Measurements from ENCODE around the gene SENP8.
"Not testable (repeated sequence)": the region's sequence is repeated elsewhere in the genome, so short reads cannot be mapped to it uniquely, and the experiment has no call there.

The SENP8 gene

GRCh38 chr15:72118017-72118978 is at the start of gene SENP8, which contains the start of gene MYO9A:
Gene SENP8, plus strand, starts transcription at chr15:72118403. Its CDS starts 21,221 bp downstream, at chr15:72139624.
Gene MYO9A, minus strand, starts transcription at chr15:72118150. Its CDS starts 71,587 bp downstream, at chr15:72046563.
- peak; percentile 87 for DNase-seq

GRCh38 chr15:72068856-72069255 is 49.3 kb upstream of the SENP8 start:
- no peak for DNase-seq

DNA sequence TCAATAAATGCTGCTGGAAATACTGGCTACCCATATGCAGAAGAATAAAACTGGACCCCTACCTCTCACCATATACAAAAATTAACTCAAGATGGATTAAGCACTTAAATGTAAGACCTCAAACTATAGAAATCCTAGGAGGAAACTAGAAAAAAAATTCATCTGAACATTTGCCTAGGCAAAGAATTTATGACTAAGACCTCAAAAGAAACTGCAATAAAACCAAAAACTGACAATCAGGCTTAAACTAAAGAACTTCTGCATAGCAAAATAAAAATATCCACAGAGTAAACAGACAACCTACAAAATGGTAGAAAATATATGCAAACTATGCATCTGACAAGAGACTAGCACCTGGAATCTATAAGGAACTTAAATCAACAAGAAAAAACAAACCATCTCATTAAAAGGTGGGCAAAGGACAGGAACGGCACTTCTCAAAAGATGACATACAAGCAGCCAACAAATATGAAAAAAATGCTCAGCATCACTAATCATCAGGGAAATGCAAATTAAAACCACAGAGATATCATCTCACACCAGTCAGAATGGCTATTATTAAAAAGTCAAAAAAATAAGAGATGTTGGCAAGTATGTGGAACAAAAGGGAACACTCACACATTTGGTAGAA is 47.3 kb upstream of the SENP8 start:
- no peak for DNase-seq

DNA sequence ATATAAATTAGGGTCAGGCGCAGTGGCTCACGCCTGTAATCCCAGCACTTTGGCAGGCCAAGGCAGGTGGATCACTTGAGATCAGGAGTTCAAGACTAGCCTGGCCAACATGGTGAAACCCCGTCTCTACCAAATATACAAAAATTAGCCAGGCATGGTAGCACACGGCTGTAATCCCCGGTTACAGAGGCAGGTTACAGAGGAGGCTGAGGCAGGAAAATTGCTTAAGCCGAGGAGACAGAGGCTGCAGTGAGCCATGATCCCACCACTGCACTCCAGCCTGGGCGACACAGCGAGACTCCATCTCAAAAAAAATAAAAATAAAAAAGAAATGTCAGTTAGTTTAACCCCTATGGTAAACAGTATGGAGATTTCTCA is 46.8 kb upstream of the SENP8 start:
- not testable (repeated sequence) for DNase-seq

DNA sequence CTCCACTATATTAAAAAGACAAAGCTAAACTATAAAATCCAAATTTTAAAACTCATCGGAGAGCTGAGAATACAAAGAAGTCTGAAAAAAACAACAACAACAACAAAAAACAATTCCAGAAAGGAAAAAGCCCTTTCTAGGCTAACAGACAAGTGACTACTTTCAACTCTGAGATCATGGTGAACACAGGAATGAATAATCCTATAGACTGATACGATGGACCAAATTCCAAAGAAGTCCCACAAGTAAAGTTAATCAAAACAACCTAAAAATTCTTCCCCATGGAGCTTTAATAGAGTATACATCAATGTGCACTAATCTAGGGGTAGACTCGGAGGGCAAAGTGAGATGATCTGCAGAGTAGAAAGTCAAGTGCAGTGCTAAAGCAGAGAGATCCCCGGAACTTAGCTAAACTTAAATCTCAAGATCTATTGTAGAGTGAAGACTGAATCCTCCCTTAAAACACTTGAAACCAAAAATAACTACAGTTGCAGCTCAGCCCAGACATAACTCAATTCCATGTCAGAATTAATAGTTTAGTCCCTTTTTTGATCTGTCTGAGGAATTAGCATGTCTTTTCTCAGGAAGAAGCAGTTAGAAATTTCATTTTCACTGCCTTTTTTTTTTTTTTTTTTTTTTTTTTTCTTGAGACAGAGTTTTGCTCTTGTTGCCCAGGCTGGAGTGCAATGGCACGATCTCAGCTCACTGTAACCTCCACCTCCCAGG is 43.7 kb upstream of the SENP8 start:
- DNase-seq = no peak

- no peak for DNase-seq
Observed at GRCh38 chr15:72077950-72078349, 40.3 kb upstream of the SENP8 start.

DNA sequence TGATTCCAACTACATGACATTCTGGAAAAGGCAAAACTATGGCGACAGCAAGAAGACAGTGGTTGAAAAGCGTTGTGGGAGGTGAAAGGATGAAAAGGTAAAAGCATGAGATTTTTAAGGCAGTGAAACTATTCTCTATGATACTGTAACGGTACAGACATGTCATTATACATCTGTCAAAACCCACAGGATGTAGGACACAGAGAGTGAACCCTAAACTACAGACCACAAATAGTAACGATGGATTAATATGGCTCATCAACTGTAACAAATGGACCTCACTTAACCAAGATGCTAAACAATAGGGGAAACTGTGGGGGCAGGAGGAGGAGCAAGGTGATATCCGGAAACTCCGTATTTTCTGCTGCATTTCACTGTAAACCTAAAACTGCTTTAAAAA is 39.3 kb upstream of the SENP8 start:
- no peak for DNase-seq

- DNase-seq = no peak
Observed at GRCh38 chr15:72082176-72082575, 36.0 kb upstream of the SENP8 start.

DNA sequence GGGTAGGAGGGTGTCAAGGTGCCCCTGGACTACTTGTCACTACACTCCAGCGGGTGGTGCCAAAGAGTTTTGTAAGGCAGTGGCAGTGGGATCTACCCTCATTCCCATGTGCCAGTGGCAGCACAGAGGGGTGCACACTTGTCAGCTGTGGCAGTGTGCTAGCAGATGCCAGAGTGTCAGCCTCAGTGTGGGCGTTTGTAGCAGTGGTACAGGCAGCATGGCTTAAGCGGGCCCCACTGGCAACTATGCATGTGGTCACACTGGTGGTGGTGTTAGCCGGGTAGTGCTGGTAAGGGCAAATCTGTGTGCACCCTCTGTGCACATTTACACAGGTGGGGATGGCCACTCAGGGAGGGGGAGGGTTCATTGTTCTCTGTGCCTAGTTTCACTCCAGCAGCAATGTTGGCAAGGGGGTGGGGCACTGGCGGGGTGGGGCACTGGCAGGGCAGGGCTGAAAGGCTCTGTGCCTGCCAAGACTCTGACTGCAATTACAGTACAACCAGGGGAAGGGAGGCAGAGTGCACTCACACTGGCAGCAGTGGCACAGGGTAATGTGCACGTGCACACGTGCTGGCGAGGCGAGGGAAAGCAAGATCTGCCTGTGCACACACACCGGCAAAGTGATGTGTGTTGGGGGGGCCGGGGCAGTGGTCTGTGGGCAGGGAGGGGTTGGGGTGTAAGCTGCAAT is 32.0 kb upstream of the SENP8 start:
- DNase-seq = no peak

DNA sequence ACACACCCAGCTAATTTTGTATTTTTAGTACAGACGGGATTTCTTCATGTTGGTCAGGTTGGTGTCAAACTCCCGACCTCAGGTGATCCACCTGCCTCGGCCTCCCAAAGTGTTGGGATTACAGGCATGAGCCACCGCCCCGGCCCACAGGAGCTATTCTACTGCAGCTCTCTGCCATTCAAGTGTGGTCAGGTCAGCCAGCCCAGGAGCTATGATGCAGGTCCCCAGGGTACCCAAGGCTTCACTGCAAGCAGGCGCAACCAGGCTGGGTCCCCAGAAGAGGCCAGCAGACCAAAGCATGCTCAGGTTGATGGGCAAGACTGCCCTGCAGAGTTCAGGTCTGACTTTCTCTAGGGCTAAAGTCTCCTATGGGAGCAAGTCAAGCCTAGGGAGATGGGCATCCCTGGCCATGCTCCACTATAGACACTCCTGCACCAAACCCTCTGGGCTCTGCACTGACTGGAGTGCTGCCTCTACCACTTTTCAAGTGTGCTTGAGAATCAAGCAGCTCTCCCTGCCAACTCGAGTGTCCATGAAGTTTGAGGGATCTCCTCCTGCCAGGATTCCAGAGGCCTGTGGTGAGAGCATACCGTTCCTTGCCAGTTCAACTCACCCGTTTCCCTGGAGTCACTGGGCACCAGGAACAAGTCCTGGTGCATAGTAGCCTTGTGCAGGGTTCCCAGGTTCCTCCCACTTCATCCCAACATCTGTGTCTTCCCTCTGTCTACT is 31.1 kb upstream of the SENP8 start:
- no peak for DNase-seq

GRCh38 chr15:72092006-72092405 is 26.2 kb upstream of the SENP8 start:
- DNase-seq = no peak

DNA sequence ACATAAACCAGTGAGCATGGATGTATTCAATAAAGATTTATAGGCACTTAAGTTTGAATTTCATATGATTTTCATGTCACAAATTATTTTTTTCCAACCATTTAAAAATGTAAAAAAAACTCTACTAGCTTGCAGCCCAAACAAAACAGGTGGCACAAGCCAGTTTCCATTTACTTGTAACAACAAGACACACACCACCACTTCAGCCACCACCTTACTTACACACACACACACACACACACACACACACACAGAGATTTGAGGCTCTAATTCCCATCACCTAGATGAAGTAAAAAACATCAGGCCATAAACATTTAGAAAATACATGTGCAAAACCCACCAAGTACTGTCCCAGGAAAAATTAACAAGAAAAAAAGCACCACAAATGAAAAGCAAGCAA is 25.5 kb upstream of the SENP8 start:
- no peak for DNase-seq

- no peak for DNase-seq
Observed at GRCh38 chr15:72096796-72097195, 21.4 kb upstream of the SENP8 start.

DNA sequence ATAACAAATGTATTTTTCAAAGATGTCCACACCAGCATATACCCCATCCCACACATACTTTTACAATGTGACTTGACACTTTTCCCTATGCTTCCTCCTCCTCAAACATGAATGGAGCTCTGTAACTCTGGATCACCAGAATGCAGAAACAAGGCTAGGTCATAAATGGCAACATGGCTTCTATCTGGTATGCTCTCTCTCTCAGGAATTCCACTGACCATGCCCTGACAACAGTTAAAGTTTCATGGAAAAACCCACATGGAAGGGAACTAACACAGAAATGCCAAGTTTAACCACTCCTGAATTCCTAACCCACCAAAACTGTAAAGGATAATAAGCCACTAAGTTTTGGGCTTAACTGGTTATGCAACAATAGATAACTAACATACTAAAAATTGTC is 20.2 kb upstream of the SENP8 start:
- no peak for DNase-seq

DNA sequence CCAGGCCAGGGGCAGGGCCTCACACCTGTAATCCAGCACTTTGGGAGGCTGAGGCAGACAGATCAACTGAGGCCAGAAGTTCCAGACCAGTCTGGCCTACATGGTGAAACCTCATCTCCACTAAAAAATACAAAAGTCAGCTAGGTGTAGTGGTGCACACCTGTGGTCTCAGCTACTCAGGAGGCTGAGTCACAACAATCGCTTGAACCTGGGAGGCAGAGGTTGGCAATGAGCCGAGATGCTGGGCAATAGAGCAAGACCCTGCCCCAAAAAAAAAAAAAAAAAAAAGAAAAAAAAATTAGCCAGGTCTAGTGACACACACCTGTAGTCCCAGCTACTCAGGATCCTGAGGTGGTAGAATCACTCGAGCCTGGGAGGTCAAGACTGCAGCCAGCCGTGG is 19.0 kb upstream of the SENP8 start:
- no peak for DNase-seq

- not testable (repeated sequence) for DNase-seq
Observed at GRCh38 chr15:72100551-72100950, 17.7 kb upstream of the SENP8 start.

DNA sequence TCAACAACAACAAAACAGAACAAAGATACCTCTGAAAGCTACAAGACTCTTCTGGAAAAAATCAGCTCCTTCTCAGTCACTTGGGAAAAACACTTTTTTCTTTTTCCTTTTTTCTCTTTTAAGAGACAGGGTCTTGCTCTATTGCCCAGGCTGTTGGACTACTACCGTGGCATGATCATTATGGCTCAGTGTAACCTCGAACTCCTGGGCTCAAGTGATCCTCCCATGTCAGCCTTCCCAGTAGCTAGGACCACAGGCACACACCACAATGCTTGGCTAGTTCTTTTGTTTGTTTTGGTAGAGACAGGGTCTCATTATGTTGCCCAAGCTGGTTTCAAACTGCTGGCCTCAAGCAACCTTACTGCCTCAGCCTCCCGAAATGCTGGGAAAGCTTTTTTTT is 13.1 kb upstream of the SENP8 start:
- DNase-seq = no peak

- DNase-seq = no peak
Observed at GRCh38 chr15:72106068-72106467, 12.1 kb upstream of the SENP8 start.

GRCh38 chr15:72110355-72110754 is 7.8 kb upstream of the SENP8 start:
- DNase-seq = no peak

GRCh38 chr15:72112116-72112515 is 6.1 kb upstream of the SENP8 start:
- no peak for DNase-seq

DNA sequence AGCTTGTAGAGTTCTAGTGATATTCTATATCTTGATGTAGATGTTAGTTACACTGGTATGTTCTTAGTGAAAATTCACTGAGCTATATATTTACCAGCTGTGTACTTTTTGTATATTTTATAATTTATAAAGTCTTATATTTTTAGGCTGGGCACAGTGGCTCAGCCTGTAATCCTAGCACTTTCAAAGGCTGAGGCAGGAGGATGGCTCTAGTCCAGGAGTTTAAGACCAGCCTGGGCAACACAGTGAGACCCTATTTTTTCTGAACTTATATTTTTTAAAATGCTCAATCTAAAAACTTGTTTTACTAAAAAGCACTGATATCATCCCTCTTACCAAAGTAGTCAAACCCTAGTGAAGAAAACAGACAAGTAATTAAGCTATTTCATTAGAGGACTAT is 5.4 kb upstream of the SENP8 start:
- DNase-seq = no peak

DNA sequence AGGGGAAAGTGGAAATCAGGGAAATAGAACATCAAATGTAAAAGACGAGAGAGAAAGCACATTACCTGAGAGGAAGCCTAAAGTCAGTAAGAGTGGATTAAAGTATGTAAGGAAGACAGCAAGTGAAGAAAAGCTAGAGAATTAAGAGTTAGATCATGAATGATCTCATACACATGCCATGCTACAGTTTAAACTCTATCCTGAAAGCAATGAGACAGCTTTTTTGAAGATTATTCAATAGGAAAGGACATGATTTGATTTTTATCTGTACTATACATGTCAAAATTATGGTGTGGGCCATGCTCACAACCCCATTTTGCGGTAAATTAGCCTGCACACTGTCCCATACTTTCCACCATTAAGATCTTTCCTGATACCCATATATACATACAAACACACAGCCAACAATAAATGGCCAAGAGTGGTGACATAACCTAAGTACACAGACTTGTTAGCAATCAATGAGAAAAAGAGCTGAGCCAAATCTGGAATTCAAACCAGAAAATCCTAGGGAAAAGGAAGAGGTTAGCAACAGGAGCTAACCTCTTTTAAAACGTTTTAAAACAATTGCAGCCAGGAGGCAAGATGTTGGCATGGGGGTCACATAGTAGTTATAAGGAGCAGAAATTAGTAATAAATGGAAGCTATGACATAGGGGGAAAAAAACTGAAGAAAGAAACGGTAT is 4.7 kb upstream of the SENP8 start:
- no peak for DNase-seq

Measured in NCI-H748 treated with DMSO at 0.1 percent for 48 hours (cell line).